HUES6 (cell line): ENCODE measurements around the gene PODNL1.

Experiments used
- H3K27ac ChIP-seq: 2 replicates; pipeline ENCODE4 v1.7.0; 2013; ENCODE audit warnings: low read depth, mild to moderate bottlenecking, low read length, inconsistent platforms
- H3K27me3 ChIP-seq: 2 replicates; pipeline ENCODE4 v1.6.1; 2013; ENCODE audit warnings: low read length; ENCODE audit not compliant: control insufficient read depth, insufficient read depth
- H3K36me3 ChIP-seq: 2 replicates; pipeline ENCODE4 v1.6.1; 2013; ENCODE audit warnings: low read length; ENCODE audit not compliant: control insufficient read depth, insufficient read depth
- H3K4me1 ChIP-seq: 2 replicates; pipeline ENCODE4 v1.6.1; 2013; ENCODE audit warnings: low read length; ENCODE audit not compliant: control insufficient read depth, insufficient read depth
- H3K4me3 ChIP-seq: 2 replicates; pipeline ENCODE4 v1.5.1; 2013; ENCODE audit warnings: low read depth, low read length
- H3K9ac ChIP-seq: one replicate; pipeline ENCODE4 v1.6.1; 2013; ENCODE audit warnings: mild to moderate bottlenecking, low read length
- H3K9me3 ChIP-seq: 2 replicates; pipeline ENCODE4 v1.6.1; 2013; ENCODE audit warnings: low read depth, low read length; ENCODE audit not compliant: control insufficient read depth, insufficient read depth

The PODNL1 gene

DNA sequence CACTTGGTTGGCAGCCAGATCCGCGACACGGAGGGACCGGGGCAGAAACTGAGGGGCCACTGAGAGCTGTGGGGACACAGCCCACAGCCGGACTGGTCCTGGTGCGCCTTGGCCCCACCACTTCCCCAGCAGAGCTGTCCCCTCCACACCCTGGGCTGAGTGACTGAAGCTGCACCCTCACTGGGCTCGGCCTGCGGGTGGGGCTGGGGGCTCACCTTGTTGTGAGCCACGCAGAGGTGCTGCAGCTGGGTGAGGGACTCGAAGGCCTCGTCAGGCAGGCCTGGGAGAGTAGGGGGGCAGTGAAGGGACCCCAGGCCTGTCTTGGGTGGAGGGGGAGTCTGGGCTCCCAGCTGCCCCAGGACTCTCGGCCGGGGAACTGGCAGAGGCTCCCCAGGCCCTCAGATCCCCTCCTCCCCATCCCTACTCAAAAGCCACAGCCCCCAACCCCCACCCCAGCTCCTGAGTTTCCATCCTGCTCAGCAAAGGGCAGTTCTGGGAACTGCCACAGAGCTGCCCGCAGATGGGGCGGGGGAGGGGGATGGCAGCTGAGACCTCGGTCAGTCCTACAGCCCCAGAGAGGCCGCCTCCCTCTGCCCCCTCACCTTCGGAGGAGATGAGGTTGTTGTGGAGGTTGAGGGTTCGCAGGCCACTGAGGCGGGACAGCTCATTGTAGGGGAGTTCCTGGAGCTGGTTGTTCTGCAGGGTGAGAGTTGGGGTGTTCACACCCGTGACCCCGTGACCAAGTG lies 2.3 kb downstream of the PODNL1 start:
- H3K27me3 ChIP-seq: peaks cover 3% of the 10 kb centered on the region; the same call in 1 of the 2 replicates
- no peak overlapping the region for H3K9ac ChIP-seq
- H3K4me3 ChIP-seq: no peak overlapping the region
- no peak overlapping the region for H3K27ac ChIP-seq
- no peaks in the 10 kb centered on the region for H3K9me3 ChIP-seq
- peaks cover 19% of the 10 kb centered on the region for H3K4me1 ChIP-seq
- H3K36me3 ChIP-seq: peaks cover 5% of the 10 kb centered on the region; the same call in 1 of the 2 replicates

DNA sequence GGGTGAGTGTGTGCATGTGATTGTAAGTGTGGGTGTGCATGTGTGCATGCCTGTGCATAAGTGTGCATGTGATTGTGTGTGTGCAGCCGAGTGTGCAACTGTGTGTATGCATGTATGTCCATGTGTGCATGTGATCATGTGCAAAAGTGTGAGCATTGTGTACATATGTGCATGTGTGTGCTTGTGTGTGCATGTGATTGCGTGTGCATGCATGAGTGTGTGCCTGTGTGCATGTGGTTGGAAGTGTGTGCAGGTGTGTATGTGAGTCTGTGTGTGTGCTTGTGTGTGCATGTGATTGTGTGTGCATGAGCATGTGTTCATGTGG lies 3.5 kb downstream of the PODNL1 start:
- Histone ChIP-seq H3K9ac (no peak overlapping the region), H3K27ac (no peak overlapping the region), H3K36me3 (peaks cover 9% of the 10 kb centered on the region), H3K27me3 (peaks cover 3% of the 10 kb centered on the region; the same call in 1 of the 2 replicates), H3K4me1 (peaks cover 19% of the 10 kb centered on the region), H3K4me3 (no peak overlapping the region), H3K9me3 (no peaks in the 10 kb centered on the region)

DNA sequence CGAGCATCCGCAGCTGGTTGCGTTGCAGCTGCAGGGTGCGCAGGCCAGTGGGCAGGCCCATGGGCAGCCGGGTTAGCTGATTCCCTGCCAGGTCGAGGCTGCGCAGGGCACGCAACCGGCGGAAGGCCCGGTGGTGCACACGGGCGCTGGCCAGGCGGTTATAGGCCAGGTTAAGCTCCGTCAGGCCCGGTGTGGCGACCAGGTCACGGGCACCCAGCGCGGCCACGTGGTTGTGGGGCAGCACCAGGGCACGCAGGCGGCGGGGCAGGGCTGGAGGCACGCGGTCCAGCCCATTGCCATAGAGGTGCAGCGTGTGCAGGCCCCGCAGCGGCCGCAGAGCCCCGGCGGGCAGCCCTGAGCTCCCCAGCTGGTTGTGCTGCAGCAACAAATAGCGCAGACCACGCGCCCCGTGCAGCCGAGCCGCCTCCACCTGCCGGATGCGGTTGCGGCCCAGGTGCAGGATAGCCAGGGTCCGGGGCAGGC lies 5.3 kb downstream of the PODNL1 start:
- H3K9ac ChIP-seq: no peak overlapping the region
- no peaks in the 10 kb centered on the region for H3K9me3 ChIP-seq
- no peak overlapping the region for H3K4me3 ChIP-seq
- H3K4me1 ChIP-seq: peaks cover 19% of the 10 kb centered on the region
- peaks cover 18% of the 10 kb centered on the region for H3K36me3 ChIP-seq
- peaks cover 3% of the 10 kb centered on the region; the same call in 1 of the 2 replicates for H3K27me3 ChIP-seq
- H3K27ac ChIP-seq: no peak overlapping the region

DNA sequence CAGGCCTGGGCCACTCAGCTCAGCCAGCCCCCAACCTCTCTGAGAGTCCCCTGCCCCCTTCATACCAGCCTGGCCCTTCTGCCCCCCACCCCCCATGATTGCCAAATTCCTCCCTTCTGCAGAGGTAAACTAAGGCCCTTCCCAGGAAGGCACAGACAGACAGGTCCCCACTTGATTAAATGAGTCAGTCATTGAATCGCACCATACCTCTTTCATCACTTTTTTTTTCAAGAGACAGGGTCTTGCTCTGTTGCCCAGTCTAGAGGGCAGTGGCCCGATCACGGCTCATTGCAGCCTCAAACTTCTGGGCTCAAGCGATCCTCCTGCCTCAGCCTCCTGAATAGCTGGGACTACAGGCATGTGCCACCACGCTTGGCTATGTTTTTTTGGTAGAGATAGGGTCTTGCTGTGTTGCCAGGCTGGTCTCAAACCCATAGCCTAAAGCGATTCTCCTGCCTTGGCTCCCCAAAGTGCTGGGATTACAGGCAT lies 6.0 kb downstream of the PODNL1 start:
- no peaks in the 10 kb centered on the region for H3K27me3 ChIP-seq
- H3K27ac ChIP-seq: no peak overlapping the region

DNA sequence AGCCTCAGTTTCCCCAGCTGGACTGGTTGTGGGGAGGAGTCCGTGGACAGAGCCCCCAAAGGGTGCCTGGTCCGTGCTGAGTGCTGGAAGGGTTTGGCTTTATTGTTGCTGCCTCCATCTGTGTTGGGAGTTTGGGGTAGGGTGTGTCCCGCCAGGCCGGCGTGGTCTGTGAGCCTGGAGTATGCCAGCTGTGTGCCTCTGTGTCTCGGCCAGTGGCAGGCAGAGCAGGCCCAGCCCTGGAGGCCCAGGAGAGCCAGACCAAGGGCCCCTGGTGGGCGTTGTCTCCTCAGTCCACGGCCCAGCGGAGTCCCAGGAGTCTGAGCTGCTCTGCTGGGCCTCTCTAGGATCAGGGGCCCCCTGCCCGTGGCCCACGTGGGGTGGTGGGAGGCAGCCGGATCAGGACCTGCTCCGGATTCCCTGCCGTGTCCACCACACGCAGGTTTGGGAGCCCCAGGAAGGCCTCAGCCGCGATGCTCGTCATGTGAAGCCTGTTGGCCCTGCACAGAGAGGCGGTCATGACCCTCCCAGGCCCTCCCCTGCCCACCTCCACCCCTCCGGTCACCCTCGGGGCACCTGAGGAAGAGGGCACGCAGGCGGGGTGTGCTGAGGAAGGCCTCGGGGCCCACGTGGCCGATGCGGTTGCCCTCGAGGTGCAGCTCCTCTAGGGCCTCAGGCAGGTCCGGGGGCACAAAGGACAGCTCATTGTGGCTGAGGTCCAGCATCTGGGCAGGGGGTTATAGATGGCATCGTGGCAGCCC lies 6.6 kb downstream of the PODNL1 start:
- Histone ChIP-seq H3K9me3 (no peaks in the 10 kb centered on the region), H3K36me3 (peaks cover 29% of the 10 kb centered on the region), H3K9ac (no peak overlapping the region), H3K4me1 (peaks cover 14% of the 10 kb centered on the region), H3K27ac (no peak overlapping the region), H3K4me3 (no peak overlapping the region), H3K27me3 (no peaks in the 10 kb centered on the region)

More for the DNA sequence above, 6.0 kb downstream of the PODNL1 start:
- Histone ChIP-seq H3K4me3 (no peak overlapping the region), H3K9ac (no peak overlapping the region), H3K4me1 (peaks cover 14% of the 10 kb centered on the region), H3K9me3 (no peaks in the 10 kb centered on the region), H3K36me3 (peaks cover 22% of the 10 kb centered on the region)

DNA sequence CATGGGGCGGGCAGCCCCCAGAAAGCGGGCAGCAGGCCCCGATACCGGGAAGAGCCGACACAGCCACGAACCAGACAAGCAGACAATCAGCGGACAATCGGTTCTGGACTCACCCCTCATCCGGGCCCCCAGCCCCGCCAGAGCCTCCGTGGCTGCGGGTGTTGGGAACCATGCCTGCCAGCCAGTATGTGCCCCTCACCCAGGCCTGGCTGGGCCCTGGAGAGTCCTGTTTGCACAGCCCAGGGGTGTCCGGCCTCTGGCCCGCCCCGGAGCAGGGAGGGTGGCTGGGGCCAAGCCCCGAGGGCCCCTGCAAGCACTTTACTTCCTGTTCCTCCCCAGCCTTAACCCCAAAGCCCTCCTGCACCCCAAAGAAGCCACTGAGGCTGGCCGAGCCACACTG lies 7.8 kb downstream of the PODNL1 start:
- H3K4me1 ChIP-seq: peaks cover 4% of the 10 kb centered on the region

DNA sequence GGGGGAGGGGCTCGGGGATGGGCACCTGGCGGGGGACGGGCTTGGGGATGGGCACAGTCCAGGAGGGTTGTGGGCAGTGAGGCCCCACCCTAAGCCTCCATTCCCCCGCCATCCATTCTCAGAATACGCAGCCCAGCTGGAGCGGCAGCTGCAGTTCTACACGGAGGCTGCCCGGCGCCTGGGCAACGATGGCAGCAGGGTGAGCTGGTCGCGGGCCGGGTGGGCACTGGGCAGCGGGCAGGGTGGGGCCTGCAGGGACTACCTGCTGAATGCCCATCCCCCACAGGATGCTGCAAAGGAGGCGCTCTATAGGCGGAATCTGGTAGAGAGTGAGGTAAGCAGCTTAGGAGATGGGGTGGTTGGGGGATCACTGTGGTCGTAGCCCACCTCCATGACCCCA lies 8.3 kb downstream of the PODNL1 start:
- no peaks in the 10 kb centered on the region for H3K9me3 ChIP-seq
- H3K27ac ChIP-seq: no peak overlapping the region
- H3K9ac ChIP-seq: no peak overlapping the region
- H3K4me1 ChIP-seq: peaks cover 4% of the 10 kb centered on the region; the same call in 1 of the 2 replicates
- no peak overlapping the region for H3K4me3 ChIP-seq
- H3K36me3 ChIP-seq: peaks cover 41% of the 10 kb centered on the region
- no peaks in the 10 kb centered on the region for H3K27me3 ChIP-seq

More for the DNA sequence above, 7.8 kb downstream of the PODNL1 start:
- no peak overlapping the region for H3K9ac ChIP-seq
- H3K36me3 ChIP-seq: peaks cover 36% of the 10 kb centered on the region
- H3K27ac ChIP-seq: no peak overlapping the region
- no peaks in the 10 kb centered on the region for H3K27me3 ChIP-seq
- no peaks in the 10 kb centered on the region for H3K9me3 ChIP-seq
- H3K4me3 ChIP-seq: no peak overlapping the region

DNA sequence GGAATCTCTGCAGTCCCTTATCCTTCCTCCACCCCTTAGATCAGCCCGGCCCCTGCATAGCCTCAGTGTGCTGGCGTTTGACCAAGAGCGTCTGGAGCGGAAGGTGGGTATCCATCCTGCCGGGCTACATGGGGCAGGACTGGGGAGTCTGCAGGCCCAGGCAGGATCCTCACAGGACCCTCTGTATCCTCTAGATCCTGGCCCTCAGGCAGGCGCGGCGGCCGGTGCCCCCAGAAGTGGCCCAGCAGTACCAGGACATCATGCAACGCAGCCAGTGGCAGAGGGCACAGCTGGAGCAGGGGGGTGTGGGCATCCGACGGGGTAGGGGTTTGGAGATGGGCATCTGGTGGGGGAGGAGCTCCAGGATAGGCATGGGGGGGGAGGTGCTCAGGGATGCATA lies 8.9 kb downstream of the PODNL1 start:
- H3K36me3 ChIP-seq: peaks cover 45% of the 10 kb centered on the region
- H3K27me3 ChIP-seq: no peaks in the 10 kb centered on the region

DNA sequence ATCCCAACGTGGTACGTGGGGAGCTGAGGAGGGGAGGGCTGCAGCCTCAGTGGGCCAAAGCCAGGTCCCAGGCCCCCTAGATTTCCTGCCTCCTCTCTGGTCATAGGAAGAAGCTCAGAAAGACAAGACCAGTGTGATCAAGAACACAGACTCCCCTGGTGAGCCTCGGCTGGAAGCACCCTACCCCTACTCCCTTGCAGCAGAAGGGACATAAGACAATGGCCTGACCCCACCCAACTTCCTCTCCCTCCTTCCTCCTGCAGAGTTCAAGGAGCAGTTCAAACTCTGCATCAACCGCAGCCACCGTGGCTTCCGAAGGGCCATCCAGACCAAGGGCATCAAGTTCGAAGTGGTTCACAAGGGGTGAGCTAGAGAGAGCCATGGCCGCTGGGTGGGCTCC lies 11.5 kb downstream of the PODNL1 start:
- peaks cover 64% of the 10 kb centered on the region for H3K36me3 ChIP-seq
- H3K9ac ChIP-seq: no peak overlapping the region
- no peaks in the 10 kb centered on the region for H3K4me1 ChIP-seq
- no peaks in the 10 kb centered on the region for H3K9me3 ChIP-seq
- H3K4me3 ChIP-seq: no peak overlapping the region
- no peaks in the 10 kb centered on the region for H3K27me3 ChIP-seq
- no peak overlapping the region for H3K27ac ChIP-seq

More for the DNA sequence above, 8.9 kb downstream of the PODNL1 start:
- Histone ChIP-seq H3K9ac (no peak overlapping the region), H3K4me1 (peaks cover under 1% of the 10 kb centered on the region; the same call in 1 of the 2 replicates), H3K9me3 (no peaks in the 10 kb centered on the region), H3K4me3 (no peak overlapping the region), H3K27ac (no peak overlapping the region)

DNA sequence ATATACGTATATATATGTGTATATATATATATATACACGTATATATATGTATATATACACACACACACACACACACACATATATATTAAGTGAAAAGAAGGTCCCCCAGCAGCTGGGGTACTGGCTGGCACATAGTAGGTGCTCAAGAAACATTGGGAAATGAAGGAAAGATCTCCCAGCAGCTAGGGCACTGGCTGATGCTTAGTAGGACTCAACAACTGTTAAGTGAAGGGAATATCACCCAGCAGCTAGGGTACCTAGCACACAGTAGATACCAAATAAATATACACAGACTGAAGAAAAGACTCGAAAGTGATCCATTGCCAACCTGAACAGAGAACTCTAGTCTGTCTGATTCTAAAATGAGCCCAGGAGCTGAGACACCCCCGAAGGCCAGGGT lies 12.2 kb downstream of the PODNL1 start:
- no peak overlapping the region for H3K27ac ChIP-seq
- no peaks in the 10 kb centered on the region for H3K27me3 ChIP-seq
- no peak overlapping the region for H3K9ac ChIP-seq
- H3K4me3 ChIP-seq: no peak overlapping the region
- H3K36me3 ChIP-seq: peaks cover 66% of the 10 kb centered on the region
- H3K9me3 ChIP-seq: peaks cover 2% of the 10 kb centered on the region; the same call in 1 of the 2 replicates
- H3K4me1 ChIP-seq: no peaks in the 10 kb centered on the region
